NT2/D1 (cell line): ENCODE results near the gene MKRN1.

Experiments
- SUZ12 ChIP-seq: IDR thresholded peaks from 2 replicates; pipeline ENCODE4 v1.6.1; 2011; ENCODE audit not compliant: insufficient read length, insufficient read depth; ENCODE audit errors: extremely low read depth
- YY1 ChIP-seq: IDR thresholded peaks from 2 replicates; pipeline ENCODE4 v1.6.1; 2011; ENCODE audit not compliant: insufficient read length, insufficient read depth
- ZNF274 ChIP-seq: IDR thresholded peaks from 2 replicates; pipeline ENCODE4 v1.6.1; 2011; ENCODE audit warnings: mild to moderate bottlenecking, low read depth, low read length

GRCh38 chr7:140463111-140463510 lies 16.2 kb downstream of the MKRN1 start:
- no peak for TF ChIP-seq YY1
- TF ChIP-seq ZNF274: no peak
- TF ChIP-seq SUZ12: no peak
